HTERT RPE-1 (cell line): ENCODE results near the gene PTPN22.

Experiments
- in situ Hi-C: fragments of 300-500 bp; cut with MboI; formaldehyde crosslinking; loops from 4 replicates; pipeline ENCODE4 v1.14.3; 2020; ENCODE audit warnings: low sequenced_read_pairs

PTPN22 gene

DNA sequence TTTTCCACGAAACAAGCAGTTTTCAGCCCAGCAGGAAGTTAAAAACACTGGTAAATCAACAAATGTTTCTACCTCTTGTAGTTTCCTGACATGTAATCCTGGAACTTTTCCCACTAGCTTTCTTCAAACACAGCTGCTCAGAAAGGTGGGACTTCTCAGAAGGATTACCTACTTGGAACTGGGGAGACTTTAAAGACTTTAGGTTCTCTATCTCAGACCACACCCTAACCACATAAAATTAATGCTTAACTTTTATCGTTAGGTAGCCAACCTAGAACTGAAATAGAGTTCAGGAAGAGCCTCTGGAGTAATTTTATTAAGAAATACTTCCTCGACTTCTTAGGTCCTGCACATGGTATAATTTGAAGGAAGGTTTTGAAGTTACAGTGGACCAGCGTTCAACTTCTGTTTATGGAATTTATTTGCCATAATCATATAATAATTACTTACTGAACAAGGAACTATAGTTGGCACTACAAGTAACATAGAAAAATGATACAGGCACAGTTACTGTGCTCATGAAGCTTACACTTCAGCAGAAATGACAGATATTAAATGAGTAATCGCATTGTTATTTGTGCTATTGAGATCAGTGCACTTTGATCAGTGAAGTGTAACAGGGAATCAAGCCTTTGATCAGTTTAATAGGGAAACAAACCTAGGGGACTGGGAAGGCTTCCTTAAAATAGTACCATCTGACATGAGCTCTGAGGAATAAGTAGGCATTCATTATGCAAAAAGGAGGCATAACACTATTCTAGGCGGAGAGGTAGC, 16.1 kb upstream of the PTPN22 start, which contains the start of gene BCL2L15:
TSS of gene BCL2L15 (minus strand) at position 180 of the 774 bp plus-strand sequence. CDS start 206 bp downstream, outside the sequence.
- in situ Hi-C loops = no loop called here

GRCh38 chr1:113886417-113887401, 15.2 kb upstream of the PTPN22 start:
- in situ Hi-C loops = no loop called here

DNA sequence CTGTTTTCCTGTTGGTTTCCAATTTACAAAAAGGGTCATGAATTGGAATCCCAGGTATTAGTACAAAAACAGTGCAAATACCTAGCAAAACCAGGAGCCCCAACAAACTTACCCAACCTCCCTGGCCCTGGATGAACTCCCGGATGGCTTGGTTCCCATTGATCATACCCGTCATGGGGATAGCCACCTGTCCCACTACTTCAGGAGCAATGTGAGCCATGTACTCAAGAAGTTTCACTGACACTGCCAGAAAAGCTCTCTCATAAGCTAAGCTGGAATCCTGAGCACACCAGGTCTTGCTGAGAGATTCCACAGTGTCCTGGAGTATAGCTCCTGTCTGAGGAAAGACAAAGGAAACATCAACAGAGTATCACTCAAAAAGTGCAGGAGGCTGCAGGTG, 10.1 kb upstream of the PTPN22 start:
- in situ Hi-C loops = no loop called here

DNA sequence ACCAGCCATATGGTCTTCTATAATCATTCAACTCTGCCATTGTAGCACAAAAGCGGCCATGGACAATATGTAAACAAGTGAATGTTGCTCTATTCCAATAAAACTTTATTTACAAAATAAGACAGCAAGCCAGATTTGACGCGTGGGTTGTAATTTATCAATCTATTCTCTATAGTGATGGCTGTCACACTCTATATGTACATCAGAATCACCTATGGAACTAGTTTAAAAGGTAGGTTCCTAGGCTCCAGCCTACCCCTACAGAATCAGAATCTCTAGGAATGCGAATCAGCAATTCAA, 8.2 kb upstream of the PTPN22 start:
- in situ Hi-C loops = no loop called here

DNA sequence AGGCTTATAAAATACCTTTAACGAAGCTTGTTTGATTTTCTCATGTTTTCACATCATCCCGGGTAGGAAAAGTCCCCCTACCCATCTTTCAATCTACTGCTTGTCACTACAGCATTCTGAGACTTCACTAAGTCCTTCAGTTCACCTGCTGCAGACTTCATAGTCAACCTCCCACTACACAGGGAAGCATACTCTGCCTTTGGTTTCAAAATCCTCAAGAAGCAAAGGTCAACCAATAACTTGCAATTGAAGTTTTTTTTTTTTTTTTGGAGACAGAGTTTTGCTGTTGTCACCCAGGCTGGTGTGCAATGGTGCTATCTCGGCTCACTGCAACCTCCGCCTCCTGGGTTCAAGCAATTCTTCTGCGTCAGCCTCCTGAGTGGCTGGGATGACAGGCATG, 4.7 kb upstream of the PTPN22 start:
- in situ Hi-C loops = no loop called here

DNA sequence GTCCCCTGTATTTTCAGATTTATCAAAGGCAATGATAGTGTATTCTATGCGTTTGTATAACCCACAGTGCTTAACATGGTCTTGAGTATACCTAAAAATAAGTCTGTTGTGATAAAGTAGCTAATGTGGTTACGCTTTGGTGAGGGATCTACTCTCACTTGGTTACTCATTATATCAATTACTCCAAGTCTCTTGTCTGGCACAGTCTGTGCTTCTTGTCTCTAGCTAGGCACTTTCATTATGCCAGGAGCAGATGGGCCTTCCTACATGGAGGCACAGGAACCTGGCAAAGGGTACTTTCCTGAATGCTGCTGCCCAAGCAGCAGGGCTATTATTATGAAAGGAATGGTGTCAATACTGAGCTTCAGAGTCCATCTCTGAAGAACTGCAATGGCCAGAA, 4.2 kb upstream of the PTPN22 start:
- in situ Hi-C loops = no loop called here

GRCh38 chr1:113874012-113874879, 2.7 kb upstream of the PTPN22 start:
- in situ Hi-C loops = no loop called here

- in situ Hi-C loops = no loop called here
Observed at GRCh38 chr1:113872219-113872935, 865 bp upstream of the PTPN22 start.

DNA sequence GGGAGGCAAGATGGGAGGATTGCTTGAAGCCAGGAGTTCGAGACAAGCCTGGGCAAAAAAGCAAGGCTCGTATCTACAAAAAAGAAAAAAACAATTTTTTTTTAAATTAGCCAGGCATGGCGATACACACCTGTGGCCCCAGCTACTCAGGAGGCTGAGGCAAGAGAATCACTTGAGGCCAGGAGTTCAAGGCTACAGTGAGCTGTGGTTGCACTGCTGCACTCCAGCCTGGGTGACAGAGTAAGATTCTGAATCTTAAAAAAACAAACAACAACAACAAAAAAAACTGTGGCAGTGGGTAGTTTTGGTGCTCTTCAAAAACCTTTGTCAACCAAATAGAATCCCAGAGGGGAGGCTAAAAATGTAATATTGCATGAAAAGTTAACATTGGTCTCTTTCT, 734 bp downstream of the PTPN22 start:
- in situ Hi-C loops = no loop called here

GRCh38 chr1:113868387-113869083, 3.0 kb downstream of the PTPN22 start:
- in situ Hi-C loops = no loop called here

DNA sequence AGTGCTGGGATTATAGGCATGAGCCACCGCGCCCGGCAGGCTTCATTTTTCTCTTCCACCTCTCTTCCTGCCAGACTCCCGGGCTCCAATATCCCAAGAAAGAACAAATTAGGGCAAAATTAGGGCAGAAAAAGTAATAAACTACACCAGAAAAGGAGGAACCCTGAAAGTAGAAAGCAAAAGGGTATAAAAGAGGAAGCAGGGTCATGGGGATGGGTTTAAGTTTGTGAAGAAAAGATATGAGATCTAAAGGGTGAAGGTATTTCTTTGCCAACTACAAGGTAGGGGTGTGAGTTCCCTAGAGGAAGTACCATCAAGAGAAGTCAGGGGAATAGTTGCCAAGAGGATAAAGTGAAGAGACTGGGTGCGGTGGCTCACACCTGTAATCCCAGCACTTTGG, 9.9 kb downstream of the PTPN22 start:
- in situ Hi-C loops = no loop called here

- in situ Hi-C loops = no loop called here
Observed at GRCh38 chr1:113860891-113861290, 10.6 kb downstream of the PTPN22 start.

DNA sequence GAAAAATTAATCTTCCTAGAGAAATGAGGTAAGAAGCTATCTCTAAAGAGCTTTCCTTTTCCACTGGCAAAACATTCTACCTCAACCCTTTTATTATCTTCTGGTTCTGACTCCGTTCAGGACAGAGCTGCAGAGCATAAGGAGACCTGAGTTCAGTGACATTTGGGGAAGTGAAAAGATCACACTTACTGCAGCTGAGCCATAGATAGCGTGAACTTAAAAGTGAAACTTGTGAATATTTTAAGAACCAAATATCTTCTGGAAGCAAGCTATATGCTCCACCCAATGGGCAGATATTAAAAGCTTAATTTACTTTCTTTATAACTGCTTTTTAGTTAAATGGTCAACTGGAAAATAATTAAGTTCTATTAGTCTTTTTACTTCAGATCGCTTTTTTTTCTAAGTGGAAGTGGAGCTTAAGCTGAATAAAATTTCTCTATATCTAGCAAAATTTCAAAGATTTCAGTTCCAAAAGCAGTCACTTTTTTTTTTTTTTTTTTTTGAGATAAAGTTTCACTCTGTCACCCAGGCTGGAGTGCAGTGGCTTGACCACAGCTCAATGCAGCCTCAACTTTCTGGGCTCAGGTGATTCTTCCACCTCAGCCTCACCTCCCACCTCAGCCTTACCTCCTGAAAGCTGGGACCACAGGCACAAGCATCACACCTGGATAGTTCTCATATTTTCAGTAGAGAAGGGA, 11.9 kb downstream of the PTPN22 start:
- in situ Hi-C loops = no loop called here

DNA sequence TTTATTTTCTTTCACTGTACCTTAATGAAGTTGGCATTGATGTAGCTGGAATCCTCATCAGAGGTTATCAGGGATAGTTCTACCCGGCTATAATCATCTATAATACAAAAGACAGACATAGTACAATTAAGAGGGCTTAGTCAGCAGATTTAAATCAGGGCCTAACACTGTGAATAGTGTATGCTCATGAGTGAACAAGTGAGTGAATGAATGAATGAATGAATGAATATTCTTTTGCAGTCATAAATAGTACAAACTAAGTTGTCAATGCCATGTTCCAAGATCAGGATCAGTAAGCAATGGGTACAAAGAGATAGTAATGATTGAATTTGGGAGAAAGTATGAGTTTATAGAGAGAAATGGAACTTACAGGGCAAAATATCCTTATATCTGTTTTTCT, 12.5 kb downstream of the PTPN22 start:
- in situ Hi-C loops = no loop called here

- in situ Hi-C loops = no loop called here
Observed at GRCh38 chr1:113858418-113858817, 13.1 kb downstream of the PTPN22 start.

GRCh38 chr1:113857776-113858175, 13.7 kb downstream of the PTPN22 start:
- in situ Hi-C loops = no loop called here

- in situ Hi-C loops = no loop called here
Observed at GRCh38 chr1:113856401-113856790, 15.1 kb downstream of the PTPN22 start.

DNA sequence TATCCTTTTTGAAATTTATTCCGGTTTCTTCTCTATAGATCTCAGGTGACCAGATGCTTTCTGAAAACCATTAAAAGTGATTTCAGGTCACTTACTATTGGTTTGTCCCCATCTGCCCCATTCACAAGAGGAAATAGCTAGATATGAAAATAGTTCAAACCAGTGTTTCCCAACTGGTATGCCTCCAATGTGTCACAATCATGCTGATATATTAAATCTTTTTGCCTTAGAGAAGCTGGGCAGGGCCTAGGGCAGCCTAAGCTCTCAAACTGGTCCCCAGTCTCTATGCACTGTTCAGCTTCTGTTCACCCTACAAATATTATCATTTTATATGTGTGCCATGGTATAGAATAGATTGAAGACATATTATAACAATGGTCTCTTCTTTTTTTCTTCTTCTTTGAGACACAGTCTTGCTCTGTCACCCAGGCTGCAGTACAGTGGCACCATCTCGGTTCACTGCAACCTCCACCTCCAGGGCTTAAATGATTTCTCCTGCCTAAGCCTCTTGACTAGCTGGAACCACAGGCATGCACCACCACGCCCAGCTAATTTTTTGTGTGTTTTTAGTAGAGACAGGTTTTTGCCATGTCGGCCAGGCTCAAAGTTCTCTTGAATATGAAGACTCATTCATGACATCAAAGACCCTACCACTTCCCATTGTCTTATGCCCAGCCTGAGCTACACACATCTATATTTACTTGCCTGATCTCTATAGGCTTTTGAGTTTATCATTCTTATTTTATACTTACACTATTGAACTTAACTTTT, 15.7 kb downstream of the PTPN22 start:
- in situ Hi-C loops = no loop called here
